Fibroblast of the conjunctiva (primary cell): ENCODE results near the gene S1PR5.

Source experiments
- DNase-seq: peaks from one replicate; pipeline ENCODE4 v3.0.0-alpha.2; 2010; ENCODE audit warnings: low read depth

Gene S1PR5

DNA sequence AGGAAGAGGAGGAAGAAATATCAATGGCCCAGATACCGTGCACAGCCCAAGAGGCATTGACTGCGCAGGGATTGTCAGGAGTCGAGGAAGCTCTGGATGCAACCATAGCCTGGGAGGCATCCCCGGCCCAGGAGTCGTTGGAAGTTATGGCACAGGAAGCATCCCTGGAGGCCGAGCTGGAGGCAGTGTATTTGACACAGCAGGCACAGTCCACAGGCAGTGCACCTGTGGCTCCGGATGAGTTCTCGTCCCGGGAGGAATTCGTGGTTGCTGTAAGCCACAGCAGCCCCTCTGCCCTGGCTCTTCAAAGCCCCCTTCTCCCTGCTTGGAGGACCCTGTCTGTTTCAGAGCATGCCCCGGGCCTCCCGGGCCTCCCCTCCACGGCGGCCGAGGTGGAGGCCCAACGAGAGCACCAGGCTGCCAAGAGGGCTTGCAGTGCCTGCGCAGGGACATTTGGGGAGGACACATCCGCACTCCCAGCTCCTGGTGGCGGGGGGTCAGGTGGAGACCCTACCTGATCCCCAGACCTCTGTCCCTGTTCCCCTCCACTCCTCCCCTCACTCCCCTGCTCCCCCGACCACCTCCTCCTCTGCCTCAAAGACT, 50.0 kb downstream of the S1PR5 start:
- no peak for DNase-seq

DNA sequence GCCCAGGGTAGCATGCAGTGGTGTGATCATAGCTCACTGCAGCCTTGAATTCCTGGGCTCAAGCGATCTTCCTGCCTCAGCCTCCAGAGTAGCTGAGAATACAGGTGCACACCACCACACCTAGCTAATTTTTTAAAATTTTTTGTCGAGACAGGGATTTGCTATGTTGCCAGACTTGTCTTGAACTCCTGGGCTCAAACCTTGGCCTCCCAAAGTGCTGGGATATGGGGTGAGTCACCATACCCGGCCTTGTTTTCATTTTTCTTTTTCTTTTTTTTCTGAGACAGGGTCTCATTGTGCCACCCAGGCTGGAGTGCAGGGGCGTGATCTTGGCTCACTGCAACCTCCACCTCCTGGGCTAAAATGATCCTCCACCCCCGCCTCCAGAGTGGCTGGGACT, 52.8 kb downstream of the S1PR5 start:
- no peak for DNase-seq
